ENCODE data around the gene IL21R. TPM values are rescaled to one million over a fixed set of nuclear protein-coding genes. Genes with fewer than 3 reads are reported as not detected.

The IL21R gene
- total RNA-seq, 1 experiment from 2014 or later: not detected

- Mint-ChIP-seq H3K9me3 (ENCODE audit: low read depth, unreplicated experiment) (no peaks in the 10 kb centered on the region), H3K4me1 (ENCODE audit: low read depth, unreplicated experiment) (no peaks in the 10 kb centered on the region), H3K27me3 (ENCODE audit: unreplicated experiment) (peaks cover 55% of the 10 kb centered on the region), H3K27ac (ENCODE audit: unreplicated experiment) (no peak overlapping the region), H3K4me3 (ENCODE audit: low read depth, unreplicated experiment) (no peak overlapping the region), H3K36me3 (ENCODE audit: insufficient read depth, unreplicated experiment) (no peaks in the 10 kb centered on the region)
- intact Hi-C loops (cut with micrococcal nuclease; ENCODE audit: unreplicated experiment): no loop called here
- TF ChIP-seq, protein P1, sequence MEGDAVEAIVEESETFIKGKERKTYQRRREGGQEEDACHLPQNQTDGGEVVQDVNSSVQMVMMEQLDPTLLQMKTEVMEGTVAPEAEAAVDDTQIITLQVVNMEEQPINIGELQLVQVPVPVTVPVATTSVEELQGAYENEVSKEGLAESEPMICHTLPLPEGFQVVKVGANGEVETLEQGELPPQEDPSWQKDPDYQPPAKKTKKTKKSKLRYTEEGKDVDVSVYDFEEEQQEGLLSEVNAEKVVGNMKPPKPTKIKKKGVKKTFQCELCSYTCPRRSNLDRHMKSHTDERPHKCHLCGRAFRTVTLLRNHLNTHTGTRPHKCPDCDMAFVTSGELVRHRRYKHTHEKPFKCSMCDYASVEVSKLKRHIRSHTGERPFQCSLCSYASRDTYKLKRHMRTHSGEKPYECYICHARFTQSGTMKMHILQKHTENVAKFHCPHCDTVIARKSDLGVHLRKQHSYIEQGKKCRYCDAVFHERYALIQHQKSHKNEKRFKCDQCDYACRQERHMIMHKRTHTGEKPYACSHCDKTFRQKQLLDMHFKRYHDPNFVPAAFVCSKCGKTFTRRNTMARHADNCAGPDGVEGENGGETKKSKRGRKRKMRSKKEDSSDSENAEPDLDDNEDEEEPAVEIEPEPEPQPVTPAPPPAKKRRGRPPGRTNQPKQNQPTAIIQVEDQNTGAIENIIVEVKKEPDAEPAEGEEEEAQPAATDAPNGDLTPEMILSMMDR (IDR thresholded peaks at IDR 0.05; ENCODE audit: unreplicated experiment): no peak
- CTCF ChIA-PET: no interaction called here
- no peak for DNase-seq
- no TSS peak for BruUV-seq (replicated peaks)
These were observed 12.9 kb downstream of the IL21R start for GRCh38 chr16:27414788-27415431.

DNA sequence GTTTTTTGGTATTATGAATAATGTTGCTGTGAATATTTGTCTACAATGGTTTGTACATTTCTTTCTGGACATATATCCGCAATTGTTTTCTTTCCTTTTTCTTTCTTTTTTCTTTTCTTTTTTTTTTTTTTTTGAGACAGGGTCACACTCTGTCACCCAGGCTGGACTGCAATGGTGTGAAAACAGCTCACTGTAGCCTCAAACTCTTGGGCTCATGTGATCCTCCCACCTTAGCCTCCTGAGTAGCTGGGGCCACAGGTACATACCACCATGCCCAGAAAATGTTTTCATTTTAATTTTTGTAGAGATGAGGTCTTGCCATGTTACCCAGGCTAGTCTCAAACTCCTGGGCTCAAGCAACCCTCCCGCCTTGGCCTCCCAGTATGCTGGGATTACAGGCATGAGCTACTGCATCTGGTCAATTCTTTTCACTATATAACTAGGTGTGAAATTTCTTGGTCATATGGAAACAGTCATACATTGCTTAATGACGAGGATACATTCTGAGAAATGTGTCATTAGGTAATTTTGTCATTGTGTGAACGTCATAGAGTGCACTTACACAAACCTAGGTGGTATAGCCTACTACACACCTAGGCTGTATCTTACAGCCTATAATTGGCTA lies 15.2 kb downstream of the IL21R start:
- H3K27ac Mint-ChIP-seq (ENCODE audit: unreplicated experiment): no peak overlapping the region
- peaks cover 3% of the 10 kb centered on the region for H3K9me3 Mint-ChIP-seq (ENCODE audit: low read depth, unreplicated experiment)
- CTCF ChIA-PET: no interaction called here
- intact Hi-C loops (cut with micrococcal nuclease; ENCODE audit: unreplicated experiment): no loop called here
- no peak for DNase-seq
- no peak overlapping the region for H3K4me3 Mint-ChIP-seq (ENCODE audit: low read depth, unreplicated experiment)
- TF ChIP-seq, protein P1 (IDR thresholded peaks at IDR 0.05; ENCODE audit: unreplicated experiment): no peak
- H3K27me3 Mint-ChIP-seq (ENCODE audit: unreplicated experiment): peaks cover 44% of the 10 kb centered on the region
- no TSS peak for BruUV-seq (replicated peaks)
- H3K4me1 Mint-ChIP-seq (ENCODE audit: low read depth, unreplicated experiment): no peaks in the 10 kb centered on the region
- H3K36me3 Mint-ChIP-seq (ENCODE audit: insufficient read depth, unreplicated experiment): no peaks in the 10 kb centered on the region

- no TSS peak for BruUV-seq (replicated peaks)
- TF ChIP-seq, protein P1 (IDR thresholded peaks at IDR 0.05; ENCODE audit: unreplicated experiment): no peak
- CTCF ChIA-PET: no interaction called here
- H3K36me3 Mint-ChIP-seq (ENCODE audit: insufficient read depth, unreplicated experiment): no peaks in the 10 kb centered on the region
- no peaks in the 10 kb centered on the region for H3K4me1 Mint-ChIP-seq (ENCODE audit: low read depth, unreplicated experiment)
- no peak overlapping the region for H3K4me3 Mint-ChIP-seq (ENCODE audit: low read depth, unreplicated experiment)
- no peak for DNase-seq
- no peak overlapping the region for H3K27ac Mint-ChIP-seq (ENCODE audit: unreplicated experiment)
- peaks cover 6% of the 10 kb centered on the region for H3K9me3 Mint-ChIP-seq (ENCODE audit: low read depth, unreplicated experiment)
- H3K27me3 Mint-ChIP-seq (ENCODE audit: unreplicated experiment): no peaks in the 10 kb centered on the region
- intact Hi-C loops (cut with micrococcal nuclease; ENCODE audit: unreplicated experiment): no loop called here
These were observed 20.2 kb downstream of the IL21R start for GRCh38 chr16:27421961-27422740.

- TF ChIP-seq, protein P1 (IDR thresholded peaks at IDR 0.05; ENCODE audit: unreplicated experiment): no peak
- BruUV-seq (replicated peaks): no TSS peak
- Mint-ChIP-seq H3K4me3 (ENCODE audit: low read depth, unreplicated experiment) (no peak overlapping the region), H3K36me3 (ENCODE audit: insufficient read depth, unreplicated experiment) (no peaks in the 10 kb centered on the region), H3K27me3 (ENCODE audit: unreplicated experiment) (peaks cover 14% of the 10 kb centered on the region), H3K4me1 (ENCODE audit: low read depth, unreplicated experiment) (no peaks in the 10 kb centered on the region), H3K27ac (ENCODE audit: unreplicated experiment) (no peak overlapping the region), H3K9me3 (ENCODE audit: low read depth, unreplicated experiment) (peaks cover 6% of the 10 kb centered on the region)
- CTCF ChIA-PET: no interaction called here
- intact Hi-C loops (cut with micrococcal nuclease; ENCODE audit: unreplicated experiment): no loop called here
- no peak for DNase-seq
These were observed 23.0 kb downstream of the IL21R start for GRCh38 chr16:27424772-27425498.

All from Calu3 (cell line).